Osteocyte (in vitro differentiated cells): Measurements from ENCODE around the gene HACD2. TPM values are rescaled to one million over a fixed set of nuclear protein-coding genes. Genes with fewer than 3 reads are reported as not detected.

Experiments used
- DNase-seq: peaks from one replicate; pipeline ENCODE4 v3.0.0; 2021; ENCODE audit warnings: mixed read lengths; ENCODE audit not compliant: unreplicated experiment; ENCODE audit errors: extremely low spot score
- H3K27ac Mint-ChIP-seq: one replicate; pipeline ENCODE4 v1.8.0; 2021; ENCODE audit warnings: mild to moderate bottlenecking, mixed read lengths; ENCODE audit not compliant: unreplicated experiment
- H3K27me3 Mint-ChIP-seq: one replicate; pipeline ENCODE4 v1.8.0; 2021; ENCODE audit warnings: mixed read lengths; ENCODE audit not compliant: unreplicated experiment
- H3K36me3 Mint-ChIP-seq: one replicate; pipeline ENCODE4 v1.8.0; 2021; ENCODE audit warnings: mixed read lengths; ENCODE audit not compliant: unreplicated experiment
- H3K4me1 Mint-ChIP-seq: one replicate; pipeline ENCODE4 v1.8.0; 2021; ENCODE audit warnings: mixed read lengths; ENCODE audit not compliant: unreplicated experiment
- H3K4me3 Mint-ChIP-seq: one replicate; pipeline ENCODE4 v1.8.0; 2021; ENCODE audit warnings: mild to moderate bottlenecking, moderate library complexity, mixed read lengths; ENCODE audit not compliant: unreplicated experiment
- H3K9me3 Mint-ChIP-seq: one replicate; pipeline ENCODE4 v1.8.0; 2021; ENCODE audit warnings: mixed read lengths; ENCODE audit not compliant: unreplicated experiment
- total RNA-seq: library from RNA; stranded (reverse); gene quantifications from 2 replicates; pipeline ENCODE4 v1.2.1, GENCODE V29; 2021
- TF ChIP-seq, protein P1 (sequence below): fragments of 200-600 bp; sonication (generic); IDR thresholded peaks from 2 replicates; pipeline ENCODE4 v1.5.0; 2021; ENCODE audit warnings: antibody characterized with exemption, mild to moderate bottlenecking, moderate library complexity

HACD2 gene
- total RNA-seq, 1 donor from 2014 or later, result 63.8 TPM

DNA sequence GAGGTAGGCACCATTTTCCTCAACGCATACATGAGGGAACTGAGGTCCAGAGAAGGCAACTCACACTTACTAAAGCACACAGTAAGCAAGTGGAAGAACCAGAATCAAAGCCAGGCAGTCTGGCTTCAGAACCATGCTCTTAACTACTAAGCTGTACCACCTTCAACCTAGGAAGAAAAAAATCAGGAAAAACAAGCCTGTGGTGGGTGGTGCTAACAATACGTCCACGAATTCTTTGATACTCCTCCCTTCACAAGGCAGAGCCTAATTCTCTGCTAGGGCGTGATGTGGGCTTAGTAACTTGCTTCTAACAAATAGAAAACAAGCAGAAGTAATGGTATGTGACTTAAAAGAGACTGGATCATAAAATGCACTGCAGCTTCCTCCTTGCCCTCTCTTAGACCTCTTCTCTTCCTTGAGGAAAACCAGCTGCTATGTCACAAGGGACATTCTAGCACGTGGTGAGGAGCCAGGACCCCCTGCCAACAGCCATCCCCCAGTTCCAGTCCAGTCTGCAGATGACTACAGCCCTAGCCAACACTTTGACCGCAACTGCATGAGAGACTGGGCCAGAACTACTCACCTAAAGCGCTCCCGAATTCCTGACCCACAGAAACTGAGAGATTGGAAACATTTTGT is 36.9 kb downstream of the HACD2 start:
- no peaks in the 10 kb centered on the region for H3K27me3 Mint-ChIP-seq
- TF ChIP-seq, protein P1, sequence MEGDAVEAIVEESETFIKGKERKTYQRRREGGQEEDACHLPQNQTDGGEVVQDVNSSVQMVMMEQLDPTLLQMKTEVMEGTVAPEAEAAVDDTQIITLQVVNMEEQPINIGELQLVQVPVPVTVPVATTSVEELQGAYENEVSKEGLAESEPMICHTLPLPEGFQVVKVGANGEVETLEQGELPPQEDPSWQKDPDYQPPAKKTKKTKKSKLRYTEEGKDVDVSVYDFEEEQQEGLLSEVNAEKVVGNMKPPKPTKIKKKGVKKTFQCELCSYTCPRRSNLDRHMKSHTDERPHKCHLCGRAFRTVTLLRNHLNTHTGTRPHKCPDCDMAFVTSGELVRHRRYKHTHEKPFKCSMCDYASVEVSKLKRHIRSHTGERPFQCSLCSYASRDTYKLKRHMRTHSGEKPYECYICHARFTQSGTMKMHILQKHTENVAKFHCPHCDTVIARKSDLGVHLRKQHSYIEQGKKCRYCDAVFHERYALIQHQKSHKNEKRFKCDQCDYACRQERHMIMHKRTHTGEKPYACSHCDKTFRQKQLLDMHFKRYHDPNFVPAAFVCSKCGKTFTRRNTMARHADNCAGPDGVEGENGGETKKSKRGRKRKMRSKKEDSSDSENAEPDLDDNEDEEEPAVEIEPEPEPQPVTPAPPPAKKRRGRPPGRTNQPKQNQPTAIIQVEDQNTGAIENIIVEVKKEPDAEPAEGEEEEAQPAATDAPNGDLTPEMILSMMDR, result no peak
- DNase-seq, result no peak
- peaks cover 10% of the 10 kb centered on the region for H3K9me3 Mint-ChIP-seq
- no peak overlapping the region for H3K27ac Mint-ChIP-seq
- peaks cover 36% of the 10 kb centered on the region for H3K4me1 Mint-ChIP-seq
- H3K36me3 Mint-ChIP-seq, result peaks cover 34% of the 10 kb centered on the region
- no peak overlapping the region for H3K4me3 Mint-ChIP-seq

DNA sequence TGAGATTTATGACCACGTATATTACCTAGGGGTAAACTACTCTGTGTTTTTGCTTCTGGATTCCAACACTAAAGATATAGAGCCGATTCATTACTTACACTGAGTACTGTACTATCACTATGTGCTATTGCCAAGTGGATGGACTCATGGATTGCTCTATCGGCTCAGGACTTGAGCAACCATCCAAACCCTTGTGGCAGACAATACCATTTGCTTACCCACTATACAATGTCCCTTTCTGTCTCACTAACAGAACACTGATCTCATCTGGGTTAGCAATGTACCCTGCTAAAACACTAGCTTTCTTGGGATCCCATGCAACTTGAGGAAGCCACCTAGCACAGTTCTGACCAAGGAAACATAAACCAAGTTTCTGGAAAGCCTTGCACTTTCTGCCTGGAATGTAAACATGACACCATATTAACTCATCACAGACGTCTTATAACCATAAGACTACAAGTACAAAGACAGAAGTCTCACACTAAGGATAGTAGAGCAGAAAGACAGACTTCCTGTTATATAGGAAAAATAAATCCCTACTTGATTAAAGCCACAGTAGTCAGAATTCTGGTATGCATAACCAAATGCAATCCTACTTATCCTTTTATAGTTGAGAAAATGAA is 38.6 kb downstream of the HACD2 start:
- H3K27ac Mint-ChIP-seq, result peak overlapping the region; percentile 37

DNA sequence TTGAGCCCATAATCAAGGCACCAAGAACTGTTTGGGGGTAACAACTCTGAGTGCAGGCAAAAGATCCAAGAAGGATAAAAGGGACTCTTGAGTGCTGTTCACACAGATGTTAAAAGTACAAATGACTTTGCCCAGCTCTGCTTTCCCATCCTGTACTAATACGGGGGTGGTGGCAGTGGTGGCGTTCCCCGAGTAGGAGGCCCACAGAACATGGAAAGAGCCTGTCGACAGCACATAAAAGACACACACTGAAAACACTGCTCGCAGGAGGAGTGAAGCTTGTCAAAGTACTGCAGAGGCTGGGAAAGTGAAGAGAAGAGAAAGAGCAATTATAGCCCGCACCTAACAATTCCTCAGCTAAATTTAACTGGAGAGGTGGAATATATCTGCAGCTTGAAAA is 40.9 kb downstream of the HACD2 start:
- H3K27ac Mint-ChIP-seq, result no peak overlapping the region

More for the DNA sequence above, 38.6 kb downstream of the HACD2 start:
- H3K27me3 Mint-ChIP-seq, result no peaks in the 10 kb centered on the region
- H3K9me3 Mint-ChIP-seq, result no peaks in the 10 kb centered on the region
- peaks cover 21% of the 10 kb centered on the region for H3K36me3 Mint-ChIP-seq
- DNase-seq, result no peak
- peaks cover 30% of the 10 kb centered on the region for H3K4me1 Mint-ChIP-seq
- TF ChIP-seq, protein P1, result no peak
- H3K4me3 Mint-ChIP-seq, result no peak overlapping the region

DNA sequence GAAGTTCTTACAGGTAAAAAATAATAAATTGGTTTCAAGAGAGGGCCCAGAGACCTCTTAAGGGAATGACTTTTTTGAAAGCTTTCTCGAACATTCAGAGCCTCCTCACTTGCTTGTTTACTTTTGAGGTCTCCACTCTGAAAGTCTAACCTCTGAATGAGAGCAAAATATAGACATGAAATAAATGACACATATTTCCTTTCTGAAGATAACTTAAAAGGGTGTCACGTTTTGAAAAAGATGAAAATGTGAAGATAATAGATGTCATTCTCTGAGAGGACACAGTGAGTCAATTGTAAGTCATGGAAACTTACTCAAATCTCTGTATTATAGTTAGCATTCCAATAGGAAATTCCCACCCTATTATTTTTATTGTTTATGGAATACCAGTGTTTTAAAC is 44.6 kb downstream of the HACD2 start:
- H3K4me1 Mint-ChIP-seq, result peaks cover 25% of the 10 kb centered on the region
- no peak for DNase-seq
- H3K9me3 Mint-ChIP-seq, result no peaks in the 10 kb centered on the region
- H3K4me3 Mint-ChIP-seq, result no peak overlapping the region
- TF ChIP-seq, protein P1, result no peak
- H3K36me3 Mint-ChIP-seq, result peaks cover 4% of the 10 kb centered on the region
- H3K27me3 Mint-ChIP-seq, result no peaks in the 10 kb centered on the region
- peak overlapping the region; percentile 49 for H3K27ac Mint-ChIP-seq

More for the DNA sequence above, 40.9 kb downstream of the HACD2 start:
- Mint-ChIP-seq H3K4me1 (peaks cover 35% of the 10 kb centered on the region), H3K4me3 (no peak overlapping the region), H3K9me3 (no peaks in the 10 kb centered on the region), H3K36me3 (peaks cover 9% of the 10 kb centered on the region), H3K27me3 (no peaks in the 10 kb centered on the region)
- TF ChIP-seq, protein P1, result no peak
- DNase-seq, result no peak

DNA sequence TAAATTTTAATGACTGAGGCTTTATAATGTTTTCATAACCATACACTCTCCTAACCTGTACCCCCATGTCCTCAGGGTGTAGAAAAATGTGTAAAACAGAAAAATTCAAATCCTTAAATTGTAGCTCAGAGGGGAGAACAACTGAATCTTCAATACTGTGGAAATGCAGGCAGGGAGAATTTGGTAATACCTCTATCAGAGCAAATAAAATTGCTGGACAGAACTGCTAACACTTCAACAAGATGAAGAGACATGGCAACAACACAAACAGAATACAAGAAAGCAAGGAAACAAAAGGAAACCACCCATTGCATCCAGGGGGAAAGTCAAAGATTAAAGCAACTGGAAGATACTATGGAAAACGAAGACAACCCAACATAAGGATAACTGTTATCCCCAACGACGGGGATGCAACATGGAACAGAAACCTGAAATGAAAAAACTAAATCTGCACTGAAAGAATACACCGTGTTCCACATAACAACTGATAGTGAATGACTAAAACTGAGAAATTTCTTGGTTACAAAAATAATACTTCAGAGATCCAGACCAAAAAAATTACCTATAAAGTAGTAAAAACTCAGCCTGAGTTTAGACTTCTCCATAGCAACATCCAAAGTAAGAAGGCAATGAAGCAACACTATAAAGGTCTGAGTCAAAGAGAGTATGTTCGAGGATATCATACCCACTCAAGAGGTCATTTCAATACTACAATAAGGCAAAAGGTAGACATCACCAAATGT is 48.5 kb downstream of the HACD2 start:
- no peak overlapping the region for H3K27ac Mint-ChIP-seq
- TF ChIP-seq, protein P1, result no peak
- no peaks in the 10 kb centered on the region for H3K9me3 Mint-ChIP-seq

More for the DNA sequence above, 48.5 kb downstream of the HACD2 start:
- Mint-ChIP-seq H3K4me3 (no peak overlapping the region), H3K36me3 (no peaks in the 10 kb centered on the region), H3K27me3 (no peaks in the 10 kb centered on the region), H3K4me1 (peaks cover 29% of the 10 kb centered on the region)
- no peak for DNase-seq
